ENCODE measurements around the gene SEC22B.
"Not testable (repeated sequence)": the region's sequence is repeated elsewhere in the genome, so short reads cannot be mapped to it uniquely, and the experiment has no call there.

The SEC22B gene

GRCh38 chr1:120176092-120176855 is at the start of gene SEC22B:
Gene SEC22B, minus strand, starts transcription at chr1:120176520. Its CDS starts 139 bp downstream, at chr1:120176381.
- DNase-seq = peak; percentile 87

GRCh38 chr1:120217933-120218332 is 41.6 kb upstream of the SEC22B start:
- DNase-seq = not testable (repeated sequence)

- DNase-seq = not testable (repeated sequence)
Observed at GRCh38 chr1:120217175-120217929, 41.0 kb upstream of the SEC22B start.

- not testable (repeated sequence) for DNase-seq
Observed at GRCh38 chr1:120213606-120214005, 37.3 kb upstream of the SEC22B start.

- DNase-seq = not testable (repeated sequence)
Observed at GRCh38 chr1:120210754-120211153, 34.4 kb upstream of the SEC22B start.

- not testable (repeated sequence) for DNase-seq
Observed at GRCh38 chr1:120196863-120197775, 20.8 kb upstream of the SEC22B start.

- DNase-seq = not testable (repeated sequence)
Observed at GRCh38 chr1:120188626-120189025, 12.3 kb upstream of the SEC22B start.

GRCh38 chr1:120182176-120182707 is 5.9 kb upstream of the SEC22B start:
- not testable (repeated sequence) for DNase-seq

- peak; percentile 39 for DNase-seq
Observed at GRCh38 chr1:120179811-120180690, 3.7 kb upstream of the SEC22B start.

- DNase-seq = no peak
Observed at GRCh38 chr1:120178799-120179756, 2.8 kb upstream of the SEC22B start.

GRCh38 chr1:120178058-120178457 is 1.7 kb upstream of the SEC22B start:
- DNase-seq = not testable (repeated sequence)

GRCh38 chr1:120175688-120176087 is 632 bp downstream of the SEC22B start:
- DNase-seq = not testable (repeated sequence)

GRCh38 chr1:120164761-120165160 is 11.6 kb downstream of the SEC22B start:
- not testable (repeated sequence) for DNase-seq

- not testable (repeated sequence) for DNase-seq
Observed at GRCh38 chr1:120162015-120162414, 14.3 kb downstream of the SEC22B start.

GRCh38 chr1:120158495-120158894 is 17.8 kb downstream of the SEC22B start:
- not testable (repeated sequence) for DNase-seq

- DNase-seq = not testable (repeated sequence)
Observed at GRCh38 chr1:120158086-120158485, 18.2 kb downstream of the SEC22B start.

GRCh38 chr1:120150138-120150822 is 26.0 kb downstream of the SEC22B start:
- DNase-seq = not testable (repeated sequence)

GRCh38 chr1:120149420-120150059 is 26.8 kb downstream of the SEC22B start:
- DNase-seq = not testable (repeated sequence)

- DNase-seq = peak; percentile 6
Observed at GRCh38 chr1:120145806-120146205, 30.5 kb downstream of the SEC22B start.

Data from NCI-H1436 (cell line).